HG03066 (cell line): ENCODE measurements around the gene LCOR.
A peak's percentile ranks its signal among the peaks of the same experiment; 100 is the strongest.
"Not testable (repeated sequence)": the region's sequence is repeated elsewhere in the genome, so short reads cannot be mapped to it uniquely, and the experiment has no call there.

Experiments used
- ATAC-seq: cut with Tn5 transposase; IDR thresholded peaks from one replicate; pipeline ENCODE4 v1.9.1; 2021; ENCODE audit warnings: low read depth; ENCODE audit not compliant: unreplicated experiment

Gene LCOR

GRCh38 chr10:97024168-97025073 lies 192.3 kb downstream of the LCOR start:
- ATAC-seq: no peak

GRCh38 chr10:97025613-97026242 lies 193.6 kb downstream of the LCOR start:
- ATAC-seq: no peak

GRCh38 chr10:97028126-97028831 lies 196.2 kb downstream of the LCOR start:
- no peak for ATAC-seq

- ATAC-seq: no peak
These were observed 196.7 kb downstream of the LCOR start for GRCh38 chr10:97028832-97029178.

- ATAC-seq: no peak
These were observed 197.2 kb downstream of the LCOR start for GRCh38 chr10:97029271-97029670.

- ATAC-seq: no peak
These were observed 198.8 kb downstream of the LCOR start for GRCh38 chr10:97030894-97031293.

GRCh38 chr10:97031459-97031858 lies 199.4 kb downstream of the LCOR start:
- ATAC-seq: no peak

- no peak for ATAC-seq
These were observed 200.5 kb downstream of the LCOR start for GRCh38 chr10:97032624-97033023.

GRCh38 chr10:97033841-97034240 lies 201.7 kb downstream of the LCOR start:
- not testable (repeated sequence) for ATAC-seq

GRCh38 chr10:97034301-97034700 lies 202.2 kb downstream of the LCOR start:
- no peak for ATAC-seq

GRCh38 chr10:97034958-97035769 lies 203.1 kb downstream of the LCOR start:
- no peak for ATAC-seq

- ATAC-seq: peak; percentile 61
These were observed 205.6 kb downstream of the LCOR start for GRCh38 chr10:97037365-97038361.

GRCh38 chr10:97038688-97039087 lies 206.6 kb downstream of the LCOR start:
- ATAC-seq: no peak

- ATAC-seq: no peak
These were observed 207.6 kb downstream of the LCOR start for GRCh38 chr10:97039538-97040247.

- no peak for ATAC-seq
These were observed 208.1 kb downstream of the LCOR start for GRCh38 chr10:97040248-97040584.

GRCh38 chr10:97040706-97041105 lies 208.6 kb downstream of the LCOR start:
- no peak for ATAC-seq

GRCh38 chr10:97042081-97042480 lies 210.0 kb downstream of the LCOR start:
- ATAC-seq: no peak

- ATAC-seq: no peak
These were observed 210.8 kb downstream of the LCOR start for GRCh38 chr10:97042716-97043562.
